Left renal cortex interstitium (tissue), 4 donors: Measurements from ENCODE around the gene PKNOX1. TPM values are rescaled to one million over a fixed set of nuclear protein-coding genes. Genes with fewer than 3 reads are reported as not detected.
"Not testable (repeated sequence)": the region's sequence is repeated elsewhere in the genome, so short reads cannot be mapped to it uniquely, and the experiment has no call there.

Experiments used
- DNase-seq, 4 donors: peaks; one replicate each; pipeline ENCODE4 v3.0.0-alpha.2; 2013; ENCODE audit warnings: low read depth in 4 of 4, low spot score in 2 of 4, missing footprints in 1 of 4
- polyA plus RNA-seq, 4 donors: library from polyadenylated mRNA; unstranded; fragments of 120-200 nt; gene quantifications; one replicate each; pipeline ENCODE4 v1.2.1, GENCODE V29; 2013; ENCODE audit not compliant: insufficient read length in 4 of 4

The PKNOX1 gene
- polyA plus RNA-seq, 4 donors, result 23.9 to 30.9 (median 26.8) TPM

- no peak for DNase-seq
These were observed 6.8 kb downstream of the PKNOX1 start for GRCh38 chr21:42981214-42981523.

GRCh38 chr21:42981862-42982261, 7.5 kb downstream of the PKNOX1 start:
- no peak for DNase-seq

- no peak for DNase-seq
These were observed 8.7 kb downstream of the PKNOX1 start for GRCh38 chr21:42983103-42983502.

- no peak for DNase-seq
These were observed 9.5 kb downstream of the PKNOX1 start for GRCh38 chr21:42983869-42984268.

- no peak for DNase-seq
These were observed 11.9 kb downstream of the PKNOX1 start for GRCh38 chr21:42986125-42986783.

- DNase-seq, result no peak
These were observed 14.0 kb downstream of the PKNOX1 start for GRCh38 chr21:42988236-42988965.

GRCh38 chr21:42989370-42989769, 15.0 kb downstream of the PKNOX1 start:
- not testable (repeated sequence) for DNase-seq

GRCh38 chr21:42989816-42990650, 15.7 kb downstream of the PKNOX1 start:
- DNase-seq, result no peak

- DNase-seq, result peak in 3 of 4 donors; percentile 53 to 84 (median 72)
These were observed 17.8 kb downstream of the PKNOX1 start for GRCh38 chr21:42991992-42992740.

- no peak for DNase-seq
These were observed 18.8 kb downstream of the PKNOX1 start for GRCh38 chr21:42993051-42993712.

GRCh38 chr21:42997053-42997452, 22.7 kb downstream of the PKNOX1 start:
- no peak for DNase-seq

- DNase-seq, result not testable (repeated sequence)
These were observed 23.6 kb downstream of the PKNOX1 start for GRCh38 chr21:42997983-42998382.

- DNase-seq, result not testable (repeated sequence)
These were observed 24.8 kb downstream of the PKNOX1 start for GRCh38 chr21:42999152-42999551.

GRCh38 chr21:43000041-43000440, 25.7 kb downstream of the PKNOX1 start:
- DNase-seq, result not testable (repeated sequence)

GRCh38 chr21:43001316-43001715, 27.0 kb downstream of the PKNOX1 start:
- no peak for DNase-seq

GRCh38 chr21:43004926-43005325, 30.6 kb downstream of the PKNOX1 start:
- no peak for DNase-seq

- DNase-seq, result no peak
These were observed 31.3 kb downstream of the PKNOX1 start for GRCh38 chr21:43005635-43006034.

- DNase-seq, result not testable (repeated sequence)
These were observed 31.9 kb downstream of the PKNOX1 start for GRCh38 chr21:43006051-43006873.

- DNase-seq, result no peak
These were observed 32.5 kb downstream of the PKNOX1 start for GRCh38 chr21:43006874-43007208.
